Activated T-helper 2 cell treated with anti-CD3 and anti-CD28 coated beads, Interferon-gamma antibody, Interleukin-2, Interleukin-4, amounts not matched to agents 10 μg/mL and 5 μg/mL and 100 μg/mL, durations not matched to agents 14 hours and 24 hours and 36 hours (primary cell): ENCODE data around the gene FGF21. TPM values are rescaled to one million over a fixed set of nuclear protein-coding genes. Genes with fewer than 3 reads are reported as not detected.

Experiments
- DNase-seq: peaks from one replicate; pipeline ENCODE4 v3.0.0; 2021; ENCODE audit warnings: low spot score
- H3K27ac Mint-ChIP-seq: one replicate; pipeline ENCODE4 v1.8.0; 2021; ENCODE audit warnings: mixed read lengths
- H3K27me3 Mint-ChIP-seq: one replicate; pipeline ENCODE4 v1.8.0; 2021; ENCODE audit warnings: low read depth, mixed read lengths
- H3K36me3 Mint-ChIP-seq: one replicate; pipeline ENCODE4 v1.8.0; 2021; ENCODE audit warnings: low read depth, mixed read lengths
- H3K4me1 Mint-ChIP-seq: one replicate; pipeline ENCODE4 v1.8.0; 2021; ENCODE audit warnings: low read depth, mixed read lengths
- H3K4me3 Mint-ChIP-seq: one replicate; pipeline ENCODE4 v1.8.0; 2021; ENCODE audit warnings: low read depth, mild to moderate bottlenecking, moderate library complexity, mixed read lengths
- H3K9me3 Mint-ChIP-seq: one replicate; pipeline ENCODE4 v1.8.0; 2021; ENCODE audit warnings: mixed read lengths
- intact Hi-C: fragments of 100-400 bp; cut with micrococcal nuclease; formaldehyde crosslinking; loops from one replicate; pipeline ENCODE4 v1.15.1; 2023
- total RNA-seq: library from RNA; stranded (reverse); gene quantifications from 2 replicates; pipeline ENCODE4 v1.2.3, GENCODE V29; 2022

The FGF21 gene
- total RNA-seq, 1 donor from 2014 or later, result not detected

DNA sequence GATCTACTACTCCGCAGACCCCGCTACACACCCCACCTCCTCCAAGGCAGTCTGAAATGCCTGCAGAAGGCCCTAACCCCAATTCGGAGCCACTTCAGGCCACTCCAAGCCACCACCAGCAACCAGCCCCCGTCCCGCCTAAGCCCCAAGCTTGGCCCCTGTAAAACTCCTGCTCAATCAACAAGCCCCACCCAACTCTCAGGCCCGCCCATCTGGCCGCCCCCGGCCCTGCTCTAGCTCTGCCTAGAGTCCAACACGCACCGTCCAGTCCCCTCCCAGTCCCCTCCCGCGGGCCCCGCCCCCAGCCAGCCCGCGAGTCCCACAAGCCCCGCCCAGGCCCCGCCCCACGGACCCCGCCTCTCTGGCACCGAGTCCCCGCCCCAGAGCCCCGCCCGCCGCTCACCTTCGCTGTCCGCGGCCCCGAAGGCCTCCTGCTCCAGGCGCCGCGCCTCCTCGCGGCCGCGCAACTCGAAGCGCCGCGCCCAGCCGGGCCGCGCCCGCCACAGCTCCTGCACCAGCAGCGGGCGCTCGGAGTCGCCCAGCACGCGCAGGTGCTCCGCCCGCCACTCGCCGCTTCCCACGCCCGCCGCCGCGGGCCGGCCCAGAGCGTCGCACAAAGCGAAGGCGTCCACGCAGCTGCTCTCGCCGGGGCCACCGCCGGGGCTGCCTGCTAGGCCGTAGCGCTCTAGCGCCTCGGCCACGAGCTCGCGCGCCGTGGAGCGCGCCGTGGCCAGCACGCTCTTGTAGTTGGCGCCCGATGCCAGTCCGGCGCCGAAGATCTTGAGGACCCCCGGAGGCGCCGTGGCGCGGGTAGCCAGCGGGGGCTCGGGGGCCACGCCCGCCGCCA, 16.5 kb upstream of the FGF21 start:
- no peaks in the 10 kb centered on the region for H3K36me3 Mint-ChIP-seq
- H3K4me3 Mint-ChIP-seq, result peak overlapping the region; percentile 35
- intact Hi-C loops, result loop anchor here (1.0 kb wide), 1 partner anchor 24 kb away; no protein-coding TSS in a partner anchor
- peaks cover 8% of the 10 kb centered on the region for H3K4me1 Mint-ChIP-seq
- H3K27ac Mint-ChIP-seq, result peak overlapping the region; percentile 50
- peaks cover 3% of the 10 kb centered on the region for H3K27me3 Mint-ChIP-seq
- DNase-seq, result peak; percentile 86
- H3K9me3 Mint-ChIP-seq, result no peaks in the 10 kb centered on the region

DNA sequence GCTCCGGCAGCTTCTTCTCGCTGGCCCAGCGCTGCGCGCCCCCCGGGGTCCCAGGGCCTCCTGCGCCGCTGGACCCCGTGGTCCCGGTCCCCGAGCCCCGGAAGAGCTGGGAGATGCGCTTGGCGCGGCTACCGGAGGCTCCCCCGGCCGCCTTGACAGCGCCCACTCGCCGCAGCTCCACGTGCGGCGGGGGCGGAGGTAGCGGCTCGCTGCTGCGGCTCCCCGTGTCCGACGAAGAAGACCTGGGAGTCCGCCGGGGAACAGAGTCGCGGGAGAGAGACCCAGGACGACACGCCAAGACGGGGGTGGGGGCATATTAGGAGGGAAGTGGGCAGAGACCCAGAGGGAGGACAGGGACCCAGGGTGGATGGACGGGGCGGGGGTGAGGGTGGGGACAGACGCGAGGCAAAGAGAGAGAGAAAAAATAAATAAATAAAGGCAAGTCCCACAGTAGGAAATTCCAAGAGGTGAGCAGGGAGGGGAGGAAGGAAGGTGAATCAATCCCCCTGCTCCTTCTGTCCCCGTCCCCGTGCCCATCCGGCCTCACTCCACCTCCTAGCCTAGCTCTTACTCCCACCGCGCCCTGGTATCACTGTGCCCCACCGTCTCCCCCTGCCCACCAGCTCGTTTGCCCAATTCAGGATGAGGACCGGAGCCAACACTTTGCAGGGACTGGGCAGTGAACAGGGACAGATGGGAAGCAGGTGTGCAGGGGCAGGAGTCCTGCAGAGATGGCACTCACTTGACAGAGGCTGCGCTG, 15.7 kb upstream of the FGF21 start:
- intact Hi-C loops, result no loop called here
- Mint-ChIP-seq H3K36me3 (no peaks in the 10 kb centered on the region), H3K9me3 (no peaks in the 10 kb centered on the region), H3K4me3 (no peak overlapping the region), H3K4me1 (peaks cover 8% of the 10 kb centered on the region), H3K27ac (no peak overlapping the region), H3K27me3 (peaks cover 3% of the 10 kb centered on the region)
- DNase-seq, result no peak

DNA sequence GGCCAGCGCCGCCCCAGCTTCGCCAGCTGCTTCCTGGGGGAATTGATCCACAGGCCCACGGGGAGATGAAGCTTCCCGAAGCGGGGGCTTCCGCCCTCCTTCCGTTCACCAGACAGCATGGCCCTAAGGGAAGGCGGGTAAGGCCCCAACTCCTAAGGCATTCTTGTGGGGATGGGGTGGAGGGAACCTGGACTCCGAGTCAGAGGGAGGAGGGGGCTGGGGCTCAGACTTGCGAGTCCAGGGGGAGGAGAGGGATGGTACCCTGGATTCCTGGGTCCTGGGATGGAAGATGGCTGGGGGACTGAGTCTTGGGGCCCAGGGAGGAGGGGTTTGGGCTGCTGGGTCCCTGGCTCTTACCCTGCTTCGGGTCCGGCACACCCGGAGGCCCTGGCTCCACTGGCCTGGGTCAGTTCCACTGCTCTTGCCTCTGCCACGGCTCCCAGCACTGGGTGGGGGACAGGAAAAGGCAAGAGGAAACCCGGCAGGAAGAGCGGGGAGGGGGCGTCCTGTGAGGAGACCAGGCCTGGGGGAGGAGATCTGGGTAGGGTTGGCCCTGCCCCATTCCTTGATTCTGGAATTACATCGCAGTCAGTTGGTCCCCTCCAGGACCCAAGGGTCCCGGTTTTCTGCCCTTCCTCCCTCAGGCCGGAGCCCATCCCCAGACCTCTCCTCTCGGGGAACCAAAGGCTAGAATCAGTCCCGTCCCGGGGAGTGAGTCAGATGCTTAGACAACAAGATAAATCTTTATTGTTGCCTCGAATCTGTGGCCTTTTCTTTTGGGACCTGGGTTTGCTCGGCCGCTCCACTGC, 15.0 kb upstream of the FGF21 start, which contains the start of gene RASIP1:
Gene RASIP1, minus strand, starts transcription at position 447 of the 809 bp plus-strand sequence. Its CDS starts 328 bp downstream, at position 119.
- Mint-ChIP-seq H3K36me3 (no peaks in the 10 kb centered on the region), H3K27me3 (peaks cover 3% of the 10 kb centered on the region), H3K4me3 (peak within 1 kb of the TSS; percentile 39), H3K9me3 (no peaks in the 10 kb centered on the region), H3K27ac (no peak within 1 kb of the TSS), H3K4me1 (peaks cover 8% of the 10 kb centered on the region)
- intact Hi-C loops, result no loop called here
- DNase-seq, result no peak

DNA sequence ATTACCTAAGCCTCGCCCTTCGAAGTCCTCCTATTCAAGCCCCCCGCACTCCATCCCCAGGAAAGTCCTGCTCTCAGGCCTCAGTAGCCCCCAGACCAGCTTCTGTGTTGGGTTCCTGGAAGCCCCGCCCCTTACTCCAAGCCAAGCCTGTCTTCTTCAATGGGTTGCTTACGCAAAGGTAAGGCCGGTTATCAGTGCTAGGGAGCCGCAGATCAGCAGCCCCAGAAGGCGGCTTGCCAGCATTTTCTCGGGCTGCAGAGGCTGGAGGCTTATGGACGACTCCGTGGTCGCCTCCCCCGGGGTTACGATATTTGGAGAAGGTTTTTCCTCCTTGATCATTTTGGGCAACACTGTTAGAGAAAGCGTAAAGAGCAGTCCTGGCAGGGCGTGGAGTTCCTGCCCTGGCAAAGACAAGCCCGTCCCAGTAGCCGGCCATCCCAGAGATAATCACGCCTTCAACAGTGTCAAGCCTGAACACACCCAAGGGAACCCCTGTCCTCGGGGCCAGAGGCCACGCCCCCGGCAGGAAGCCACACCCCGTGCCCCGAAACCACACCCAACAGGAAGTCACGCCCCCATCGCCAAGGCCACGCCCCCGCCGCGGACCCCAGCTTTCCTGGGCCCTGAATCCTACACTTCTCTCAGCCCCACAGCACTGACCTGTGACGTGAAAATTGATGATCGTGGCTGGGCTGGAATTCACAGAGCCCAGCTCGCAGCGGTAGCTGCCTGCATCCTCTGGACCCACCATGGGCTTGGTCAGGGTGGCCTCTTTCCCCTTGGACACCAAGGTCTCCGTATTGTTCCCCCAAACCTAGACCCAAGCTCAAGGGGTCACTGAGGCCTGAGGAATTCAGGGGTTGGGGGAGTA, 14.0 kb upstream of the FGF21 start:
- H3K36me3 Mint-ChIP-seq, result no peaks in the 10 kb centered on the region
- no peaks in the 10 kb centered on the region for H3K9me3 Mint-ChIP-seq
- H3K27me3 Mint-ChIP-seq, result peaks cover 3% of the 10 kb centered on the region
- H3K4me1 Mint-ChIP-seq, result peaks cover 14% of the 10 kb centered on the region
- H3K4me3 Mint-ChIP-seq, result peak overlapping the region; percentile 39
- peak; percentile 30 for DNase-seq
- intact Hi-C loops, result no loop called here
- no peak overlapping the region for H3K27ac Mint-ChIP-seq

DNA sequence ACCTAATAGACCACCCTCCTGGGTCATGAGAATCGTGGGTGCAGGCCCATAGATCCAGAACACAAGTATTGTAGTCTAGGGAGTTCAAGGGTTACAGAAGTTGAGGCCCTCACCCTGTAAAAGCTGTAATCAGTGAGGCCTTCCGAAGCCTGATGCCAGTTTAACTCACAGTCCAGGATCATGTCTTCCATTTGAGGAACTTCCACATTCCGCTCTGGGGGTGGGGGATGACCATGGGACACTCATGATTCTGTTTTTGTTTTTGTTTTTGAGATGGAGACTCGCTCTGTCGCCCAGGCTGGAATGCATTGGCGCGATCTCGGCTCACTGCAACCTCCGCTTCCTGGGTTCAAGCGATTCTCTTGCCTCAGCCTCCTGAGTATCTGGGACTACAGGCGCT, 13.2 kb upstream of the FGF21 start:
- intact Hi-C loops, result no loop called here
- Mint-ChIP-seq H3K27ac (no peak overlapping the region), H3K4me3 (no peak overlapping the region), H3K27me3 (peaks cover 3% of the 10 kb centered on the region), H3K4me1 (peaks cover 16% of the 10 kb centered on the region), H3K9me3 (no peaks in the 10 kb centered on the region), H3K36me3 (no peaks in the 10 kb centered on the region)
- DNase-seq, result no peak

DNA sequence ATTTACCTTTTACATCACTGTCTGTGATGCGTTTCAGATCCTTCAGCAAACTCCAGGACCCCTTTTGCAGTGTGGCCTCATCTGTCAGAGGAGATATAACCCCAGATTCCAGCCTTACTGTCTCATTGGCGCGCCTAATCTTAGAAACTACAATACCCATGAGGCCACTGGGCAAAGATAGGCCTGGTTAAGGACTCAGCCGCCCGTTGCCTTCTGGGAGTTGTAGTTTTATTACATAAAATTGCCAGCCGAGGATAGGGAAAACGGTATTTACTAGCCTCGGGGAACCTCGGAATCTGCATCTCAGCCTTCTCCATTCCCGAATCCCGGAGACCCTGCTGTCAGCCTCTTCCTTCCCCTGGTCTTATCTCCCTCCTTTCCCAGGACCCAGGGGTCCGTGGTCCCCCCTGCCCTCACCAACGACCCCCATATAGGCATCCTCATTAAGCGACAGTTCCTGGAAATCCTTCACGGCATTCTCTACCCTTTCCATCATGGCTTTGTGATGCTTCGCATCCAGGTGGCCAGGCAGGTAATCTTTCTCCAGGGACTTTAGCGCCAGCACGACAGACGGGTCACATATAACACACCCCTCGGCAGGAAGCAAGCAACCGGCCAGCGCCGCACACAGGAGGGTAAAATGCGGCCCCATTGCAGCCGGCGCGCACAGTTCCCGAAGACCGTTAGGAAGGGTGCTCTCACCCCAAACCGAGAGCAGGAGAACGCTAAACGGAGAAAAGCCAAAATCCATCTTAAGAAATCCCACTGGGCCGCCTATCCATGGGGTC, 9.9 kb upstream of the FGF21 start:
- Mint-ChIP-seq H3K27ac (peak overlapping the region; percentile 28), H3K4me1 (peaks cover 15% of the 10 kb centered on the region), H3K4me3 (peak overlapping the region; percentile 47), H3K27me3 (peaks cover 3% of the 10 kb centered on the region), H3K36me3 (no peaks in the 10 kb centered on the region), H3K9me3 (no peaks in the 10 kb centered on the region)
- intact Hi-C loops, result loop anchor here (5.0 kb wide), 1 partner anchor 83 kb away; no protein-coding TSS in a partner anchor
- peak; percentile 44 for DNase-seq

DNA sequence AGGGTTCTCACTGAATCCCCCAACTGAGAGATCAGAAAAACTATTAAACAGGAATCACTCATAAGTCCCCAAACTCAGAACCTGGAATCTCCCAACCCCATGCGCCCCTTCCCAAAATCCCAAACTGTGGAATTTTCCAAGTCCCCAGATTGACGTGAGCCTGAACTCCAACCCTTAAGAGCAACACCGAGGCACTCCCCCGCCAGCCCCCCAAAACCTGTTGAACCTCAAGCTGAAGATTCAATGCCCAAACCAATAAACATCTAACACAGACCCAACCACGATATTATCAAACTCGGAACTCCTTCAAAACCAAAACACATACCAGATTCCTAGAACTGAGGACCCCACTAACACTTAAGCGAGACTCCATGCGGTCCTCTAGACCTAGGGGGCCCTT, 9.2 kb upstream of the FGF21 start:
- H3K27ac Mint-ChIP-seq, result no peak overlapping the region
- no peaks in the 10 kb centered on the region for H3K9me3 Mint-ChIP-seq
- H3K36me3 Mint-ChIP-seq, result no peaks in the 10 kb centered on the region
- H3K4me1 Mint-ChIP-seq, result peaks cover 16% of the 10 kb centered on the region
- DNase-seq, result no peak
- H3K4me3 Mint-ChIP-seq, result peak overlapping the region; percentile 58
- intact Hi-C loops, result loop anchor here (5.0 kb wide), 1 partner anchor 84 kb away; no protein-coding TSS in a partner anchor
- H3K27me3 Mint-ChIP-seq, result peaks cover 3% of the 10 kb centered on the region

DNA sequence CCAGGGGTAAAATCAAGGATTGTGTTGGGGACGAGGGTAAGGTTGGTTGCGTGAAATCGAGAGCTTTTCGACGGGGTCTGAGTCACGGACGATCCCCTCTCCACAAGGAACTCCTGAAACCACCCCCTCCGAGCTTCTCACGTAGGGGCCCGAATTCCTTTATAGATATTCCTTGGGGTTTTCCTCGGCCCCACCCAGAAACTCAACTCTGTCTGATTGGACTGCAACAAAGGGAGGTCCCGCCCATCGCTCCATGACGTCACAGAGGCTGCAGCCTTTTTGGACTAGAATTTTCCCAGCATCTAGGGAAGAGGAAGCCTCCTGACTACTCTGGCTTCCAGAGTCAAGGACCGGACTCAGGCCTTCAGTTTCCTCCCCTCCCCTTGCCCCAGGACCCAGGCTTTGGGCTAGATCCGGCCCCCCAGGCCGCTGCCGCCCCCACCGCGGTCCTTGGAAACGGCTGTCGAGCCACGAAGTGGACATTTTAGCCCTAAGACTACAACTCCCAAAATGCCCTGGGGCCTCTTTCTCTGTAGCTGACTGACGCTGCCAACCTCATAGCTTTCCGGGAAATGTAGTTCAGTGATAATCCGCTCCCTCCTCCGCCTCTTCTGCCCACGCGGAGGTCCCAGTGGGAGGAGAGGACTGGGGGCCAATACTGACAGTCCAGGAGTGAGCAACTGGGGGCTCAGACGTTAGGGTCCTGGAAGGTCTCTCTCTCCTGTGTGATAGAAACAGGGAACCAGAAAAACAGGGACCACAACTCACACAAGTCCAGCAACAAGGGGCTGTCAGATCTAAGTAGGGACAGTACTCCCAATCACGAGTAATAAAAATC, 8.4 kb upstream of the FGF21 start, which contains the start of gene IZUMO1:
Gene IZUMO1, minus strand, starts transcription at position 172 of the 838 bp plus-strand sequence. CDS start 1,050 bp downstream, outside the sequence.
- Mint-ChIP-seq H3K27ac (peak within 1 kb of the TSS; percentile 28), H3K4me1 (peaks cover 13% of the 10 kb centered on the region), H3K4me3 (peak within 1 kb of the TSS; percentile 58), H3K9me3 (no peaks in the 10 kb centered on the region), H3K27me3 (peaks cover 5% of the 10 kb centered on the region), H3K36me3 (no peaks in the 10 kb centered on the region)
- intact Hi-C loops, result loop anchor here (5.0 kb wide), 1 partner anchor 85 kb away; no protein-coding TSS in a partner anchor
- DNase-seq, result peak; percentile 58

DNA sequence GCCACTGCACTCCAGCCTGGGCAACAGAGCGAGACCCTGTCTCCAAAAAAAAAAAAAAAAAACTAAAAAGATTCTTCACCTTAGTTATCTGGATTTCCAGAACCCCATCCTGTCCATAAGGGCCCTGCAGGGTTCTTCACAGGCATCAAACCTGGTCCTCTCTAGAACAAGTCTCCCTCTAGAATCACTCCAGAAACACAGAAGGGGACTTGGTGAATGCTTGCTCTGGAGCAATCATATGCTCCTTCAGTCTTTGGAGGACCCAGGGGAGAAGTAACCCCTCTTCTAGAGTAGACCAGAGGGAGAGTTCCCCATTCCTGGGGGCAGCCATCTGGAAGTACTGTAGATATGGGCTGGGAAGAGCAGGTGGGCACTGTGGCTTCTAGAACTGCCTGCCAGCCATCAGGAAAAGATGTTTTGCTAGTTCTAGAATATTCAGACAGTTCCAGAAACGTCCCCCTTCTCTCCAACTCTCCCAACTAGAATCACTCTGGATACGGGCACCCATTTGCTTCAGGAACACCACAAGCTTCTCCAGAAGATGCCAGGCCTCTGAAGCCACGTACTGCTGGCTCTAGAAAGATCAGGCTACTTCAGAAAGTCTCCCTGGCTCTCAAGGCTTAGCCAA, 5.6 kb upstream of the FGF21 start:
- peaks cover 23% of the 10 kb centered on the region for H3K27me3 Mint-ChIP-seq
- H3K4me1 Mint-ChIP-seq, result peaks cover 19% of the 10 kb centered on the region
- no peak for DNase-seq
- intact Hi-C loops, result loop anchor here (5.0 kb wide), 1 partner anchor 87 kb away; no protein-coding TSS in a partner anchor
- no peaks in the 10 kb centered on the region for H3K9me3 Mint-ChIP-seq
- H3K4me3 Mint-ChIP-seq, result no peak overlapping the region
- no peak overlapping the region for H3K27ac Mint-ChIP-seq
- no peaks in the 10 kb centered on the region for H3K36me3 Mint-ChIP-seq

DNA sequence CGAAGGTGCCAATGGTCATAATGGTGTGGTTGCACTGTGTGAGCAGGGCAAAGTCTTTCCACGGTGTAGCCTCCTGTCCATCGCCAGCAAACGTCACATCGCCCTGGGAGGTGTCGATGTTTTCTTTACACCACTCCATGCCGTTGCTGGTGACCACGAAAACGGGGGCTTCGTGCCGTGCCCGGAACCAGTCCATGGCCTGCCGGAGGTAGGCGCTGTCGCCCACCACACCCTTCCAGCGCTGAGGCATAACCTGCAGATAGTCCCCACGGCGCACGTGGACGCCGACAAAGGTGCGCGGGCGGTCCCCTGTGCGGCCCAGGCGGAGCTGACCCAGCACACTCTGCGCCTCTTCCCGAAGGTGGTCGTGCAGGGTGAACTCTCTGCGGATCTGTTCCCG, 5.0 kb upstream of the FGF21 start:
- H3K27me3 Mint-ChIP-seq, result peaks cover 26% of the 10 kb centered on the region
- peaks cover 19% of the 10 kb centered on the region for H3K4me1 Mint-ChIP-seq
- H3K27ac Mint-ChIP-seq, result no peak overlapping the region
- H3K36me3 Mint-ChIP-seq, result no peaks in the 10 kb centered on the region
- no peaks in the 10 kb centered on the region for H3K9me3 Mint-ChIP-seq
- DNase-seq, result no peak
- no peak overlapping the region for H3K4me3 Mint-ChIP-seq
- intact Hi-C loops, result no loop called here
